GM06990 (cell line): ENCODE results near the gene WDFY1.

Experiments used
- DNase-seq: peaks from one replicate; pipeline ENCODE4 v3.0.0-alpha.2; 2011; ENCODE audit not compliant: insufficient read length; ENCODE audit errors: extremely low read depth
- H3K27me3 ChIP-seq: replicated peaks from 2 replicates; pipeline ENCODE4 v1.6.0; 2011; ENCODE audit warnings: low read length; ENCODE audit not compliant: control insufficient read depth, insufficient read depth
- H3K36me3 ChIP-seq: 2 replicates; pipeline ENCODE4 v1.5.1; 2011; ENCODE audit warnings: low read length; ENCODE audit not compliant: control insufficient read depth, insufficient read depth
- H3K4me3 ChIP-seq: replicated peaks from 2 replicates; pipeline ENCODE4 v1.5.1; 2011; ENCODE audit warnings: low read depth, mild to moderate bottlenecking, control low read depth, low read length
- CTCF ChIP-seq: IDR thresholded peaks from 2 replicates; pipeline ENCODE4 v1.5.1; 2011; ENCODE audit warnings: low read length, control low read depth, mild to moderate bottlenecking, inconsistent platforms; ENCODE audit not compliant: insufficient read depth, poor library complexity, severe bottlenecking

The WDFY1 gene

GRCh38 chr2:223937535-223937934 is 7.6 kb downstream of the WDFY1 start:
- H3K27me3 ChIP-seq, result no peaks in the 10 kb centered on the region
- H3K4me3 ChIP-seq, result no peak overlapping the region
- H3K36me3 ChIP-seq, result no peaks in the 10 kb centered on the region; the same call in 1 of the 2 replicates
- DNase-seq, result no peak
- TF ChIP-seq CTCF, result no peak

GRCh38 chr2:223936862-223937326 is 8.2 kb downstream of the WDFY1 start:
- DNase-seq, result no peak
- no peak for TF ChIP-seq CTCF
- no peaks in the 10 kb centered on the region for H3K27me3 ChIP-seq
- H3K36me3 ChIP-seq, result no peaks in the 10 kb centered on the region; the same call in 1 of the 2 replicates
- no peak overlapping the region for H3K4me3 ChIP-seq

GRCh38 chr2:223935459-223936125 is 9.5 kb downstream of the WDFY1 start:
- H3K4me3 ChIP-seq, result no peak overlapping the region
- DNase-seq, result no peak
- TF ChIP-seq CTCF, result no peak
- H3K36me3 ChIP-seq, result no peaks in the 10 kb centered on the region; the same call in 1 of the 2 replicates
- no peaks in the 10 kb centered on the region for H3K27me3 ChIP-seq

- DNase-seq, result no peak
- Histone ChIP-seq H3K27me3 (no peaks in the 10 kb centered on the region), H3K4me3 (no peak overlapping the region), H3K36me3 (no peaks in the 10 kb centered on the region; the same call in 1 of the 2 replicates)
- TF ChIP-seq CTCF, result no peak
Observed at GRCh38 chr2:223934870-223935269, 10.3 kb downstream of the WDFY1 start.

- no peaks in the 10 kb centered on the region for H3K27me3 ChIP-seq
- no peak overlapping the region for H3K4me3 ChIP-seq
- H3K36me3 ChIP-seq, result peaks cover 1% of the 10 kb centered on the region
- TF ChIP-seq CTCF, result no peak
- no peak for DNase-seq
Observed at GRCh38 chr2:223932816-223933800, 12.0 kb downstream of the WDFY1 start.
